HepG2 (cell line): ENCODE data around the gene MST1. TPM values are rescaled to one million over a fixed set of nuclear protein-coding genes. Genes with fewer than 3 reads are reported as not detected.
A peak's percentile ranks its signal among the peaks of the same experiment; 100 is the strongest.

Experiments
- CBFB ChIP-seq: sonication (generic); formaldehyde crosslinking; IDR thresholded peaks from 2 replicates; pipeline ENCODE4 v1.4.0; 2020; ENCODE audit warnings: missing genetic modification reagents
- DR1 ChIP-seq: sonication (generic); formaldehyde crosslinking; IDR thresholded peaks from 2 replicates; pipeline ENCODE4 v1.8.0; 2021; ENCODE audit warnings: mild to moderate bottlenecking, missing genetic modification reagents, inconsistent platforms
- DRAP1 ChIP-seq: IDR thresholded peaks from 2 replicates; pipeline ENCODE4 v1.6.1; 2016; ENCODE audit warnings: missing genetic modification reagents, missing compliant biosample characterization
- FOXK2 ChIP-seq: fragments of 450-650 bp; IDR thresholded peaks from 2 replicates; pipeline ENCODE4 v1.6.1; 2016
- GTF2F1 ChIP-seq: fragments of 150-350 bp; IDR thresholded peaks from 2 replicates; pipeline ENCODE4 v1.6.1; 2014; ENCODE audit warnings: low read length
- MEIS2 ChIP-seq: sonication (generic); formaldehyde crosslinking; IDR thresholded peaks from 2 replicates; pipeline ENCODE4 v1.9.0; 2021; ENCODE audit warnings: mild to moderate bottlenecking, missing genetic modification reagents
- PRMT3 ChIP-seq: sonication (generic); formaldehyde crosslinking; IDR thresholded peaks from 2 replicates; pipeline ENCODE4 v1.8.1; 2022; ENCODE audit warnings: low read depth, mild to moderate bottlenecking, moderate library complexity, missing genetic modification reagents, borderline replicate concordance
- SNRNP70 ChIP-seq: fragments of 200-400 bp; formaldehyde crosslinking; IDR thresholded peaks from 2 replicates; pipeline ENCODE4 v1.6.1; 2017; ENCODE audit warnings: mild to moderate bottlenecking, low read depth, low read length, moderate library complexity
- YY1 ChIP-seq: IDR thresholded peaks from 2 replicates; pipeline ENCODE4 v1.6.1; 2011; ENCODE audit warnings: low read length, low read depth, moderate library complexity, mild to moderate bottlenecking; ENCODE audit not compliant: insufficient read depth, insufficient replicate concordance
- ZBTB42 ChIP-seq: sonication (generic); formaldehyde crosslinking; IDR thresholded peaks from 2 replicates; pipeline ENCODE4 v1.5.0; 2020; ENCODE audit warnings: mild to moderate bottlenecking, missing genetic modification reagents
- ZBTB49 ChIP-seq: sonication (generic); formaldehyde crosslinking; IDR thresholded peaks from 2 replicates; pipeline ENCODE4 v1.4.0; 2020; ENCODE audit warnings: missing genetic modification reagents, borderline replicate concordance
- ZFP36L2 ChIP-seq: sonication (generic); formaldehyde crosslinking; IDR thresholded peaks from 2 replicates; pipeline ENCODE4 v1.4.0; 2020; ENCODE audit warnings: missing genetic modification reagents
- ZNF318 ChIP-seq: sonication (generic); formaldehyde crosslinking; IDR thresholded peaks from 2 replicates; pipeline ENCODE4 v1.4.0; 2020; ENCODE audit warnings: mild to moderate bottlenecking, missing genetic modification reagents
- ZNF577 ChIP-seq: sonication (generic); formaldehyde crosslinking; IDR thresholded peaks from 2 replicates; pipeline ENCODE4 v1.4.0; 2020; ENCODE audit warnings: mild to moderate bottlenecking, low read depth, missing genetic modification reagents, borderline replicate concordance
- ZNF776 ChIP-seq: sonication (generic); formaldehyde crosslinking; IDR thresholded peaks from 2 replicates; pipeline ENCODE4 v1.4.0; 2020; ENCODE audit warnings: mild to moderate bottlenecking, missing genetic modification reagents
- ZSCAN25 ChIP-seq: sonication (generic); formaldehyde crosslinking; IDR thresholded peaks from 2 replicates; pipeline ENCODE4 v1.8.0; 2022; ENCODE audit warnings: mild to moderate bottlenecking, missing genetic modification reagents
- polyA plus RNA-seq, 8 experiments: library from polyadenylated mRNA; depleted of rRNA in 3 of 8; stranded (reverse) in 7 of 8; unstranded in 1 of 8; fragments of >200 nt; fragmentation: Illumina TruSeq in 4 of 8; extraction: Trizol in 4 of 8; gene quantifications; 2 replicates each; pipeline versions ENCODE4 v1.2.1 to v1.2.3, GENCODE V29; 2011 to 2016; ENCODE audit warnings: low read depth in 4 of 8, missing spikeins in 1 of 8, mixed read lengths in 1 of 8; ENCODE audit not compliant: insufficient read depth in 1 of 8
- total RNA-seq, 5 experiments: library from RNA; depleted of rRNA; stranded (reverse); fragments of >200 nt; fragmentation: Illumina TruSeq; extraction: Trizol; gene quantifications; 2 replicates each; pipeline ENCODE4 v1.2.3, GENCODE V29; 2016; ENCODE audit warnings: low read depth in 1 of 5

MST1 gene
- total and polyA plus RNA-seq, 2 of the 13 experiments (the other 11 are each of a cell fraction or from before 2014, with no cell fraction given) = 189 to 452 TPM

GRCh38 chr3:49689046-49689907 lies at the start of gene MST1, which contains the start of gene RNF123 (continued):
- TF ChIP-seq DRAP1 (CRISPR knock-in tag) (peak; percentile 50; the same call in 1 of the 2 replicates), ZNF318 (CRISPR knock-in tag) (no peak; the same call in 1 of the 2 replicates), GTF2F1 (no peak), ZNF577 (no peak), ZFP36L2 (CRISPR knock-in tag) (no peak), SNRNP70 (no peak), FOXK2 (peak; percentile 51; the same call in 1 of the 2 replicates), ZSCAN25 (CRISPR knock-in tag) (peak; percentile 62; the same call in 1 of the 2 replicates), DR1 (CRISPR knock-in tag) (peak; percentile 59; the same call in 1 of the 2 replicates), YY1 (peak; percentile 83), CBFB (peak; percentile 84; the same call in 1 of the 2 replicates), PRMT3 (no peak; the same call in 1 of the 2 replicates), MEIS2 (CRISPR knock-in tag) (peak; percentile 46; the same call in 1 of the 2 replicates), ZNF776 (CRISPR knock-in tag) (no peak; the same call in 1 of the 2 replicates), ZBTB42 (no peak), ZBTB49 (no peak)
